ENCODE data around the gene CMTM1. TPM values are rescaled to one million over a fixed set of nuclear protein-coding genes. Genes with fewer than 3 reads are reported as not detected.
"Not testable (repeated sequence)": the region's sequence is repeated elsewhere in the genome, so short reads cannot be mapped to it uniquely, and the experiment has no call there.

The CMTM1 gene
- total RNA-seq, 6 experiments from 2014 or later = 0.69 to 1.6 (median 0.90) TPM; not detected in 1

DNA sequence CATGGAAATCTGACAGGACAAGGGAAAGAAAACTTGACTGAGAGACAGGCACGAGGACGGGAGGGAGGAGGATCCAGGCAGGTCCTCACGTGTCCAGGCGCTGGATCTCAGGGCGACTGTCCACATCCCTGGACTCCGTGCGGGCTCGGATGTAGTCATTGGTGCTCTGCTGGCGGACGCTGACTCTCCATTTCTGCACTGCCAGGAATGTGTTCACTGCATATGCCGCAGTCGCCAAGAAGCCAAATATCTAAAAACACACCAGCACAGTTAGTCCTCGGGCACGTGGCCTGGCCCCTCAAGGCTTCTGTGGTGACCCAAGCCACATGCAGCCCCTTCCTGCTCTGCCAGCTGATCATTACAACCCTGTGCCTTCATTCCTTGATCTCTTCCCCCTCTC is 55.7 kb downstream of the CMTM1 start:
- no peaks in the 10 kb centered on the region for H3K27me3 ChIP-seq
- WGBS (ENCODE audit: insufficient coverage, low coverage, low lambda C conversion rate, missing lambda C conversion rate) = 97% methylated on average over 5 of the region's 14 CpGs
- peaks cover 0 to 24% (median 4%) of the 10 kb centered on the region in 4 donors for H3K4me1 ChIP-seq
- no peaks in the 10 kb centered on the region for H3K9me3 ChIP-seq
- no peaks in the 10 kb centered on the region for H3K36me3 ChIP-seq
- TF ChIP-seq CTCF (IDR thresholded peaks at IDR 0.05) (no peak), POLR2A (IDR thresholded peaks at IDR 0.05) (no peak)
- DNase-seq (no peak), ATAC-seq (no peak)
- H3K27ac ChIP-seq = no peak overlapping the region
- H3K4me3 ChIP-seq = no peak overlapping the region
- intact Hi-C loops (cut with DNase I) = no loop called here

GRCh38 chr16:66622863-66623262 is 56.6 kb downstream of the CMTM1 start:
- WGBS (ENCODE audit: insufficient coverage, low coverage, low lambda C conversion rate, missing lambda C conversion rate) = 58% methylated on average over 2 of the region's 3 CpGs
- TF ChIP-seq POLR2A (IDR thresholded peaks at IDR 0.05) = no peak
- TF ChIP-seq CTCF (IDR thresholded peaks at IDR 0.05) = no peak
- Histone ChIP-seq H3K4me1 (peaks cover 0 to 15% (median 3%) of the 10 kb centered on the region in 4 donors), H3K27ac (no peak overlapping the region), H3K4me3 (no peak overlapping the region), H3K36me3 (no peaks in the 10 kb centered on the region), H3K27me3 (no peaks in the 10 kb centered on the region), H3K9me3 (no peaks in the 10 kb centered on the region)
- ATAC-seq = no peak
- no peak for DNase-seq
- intact Hi-C loops (cut with DNase I) = no loop called here

- H3K4me1 ChIP-seq = peaks cover 0 to 6% (median 3%) of the 10 kb centered on the region in 4 donors
- no peaks in the 10 kb centered on the region for H3K27me3 ChIP-seq
- no peaks in the 10 kb centered on the region for H3K36me3 ChIP-seq
- ATAC-seq (no peak), DNase-seq (no peak)
- H3K4me3 ChIP-seq = no peak overlapping the region
- intact Hi-C loops (cut with DNase I) = no loop called here
- TF ChIP-seq POLR2A (IDR thresholded peaks at IDR 0.05) (no peak), CTCF (IDR thresholded peaks at IDR 0.05) (no peak)
- H3K27ac ChIP-seq = no peak overlapping the region
- no peaks in the 10 kb centered on the region for H3K9me3 ChIP-seq
- 77% methylated on average over 3 of the region's 3 CpGs for WGBS (ENCODE audit: insufficient coverage, low coverage, low lambda C conversion rate, missing lambda C conversion rate)
These were observed 57.5 kb downstream of the CMTM1 start for GRCh38 chr16:66623755-66624154.

GRCh38 chr16:66627611-66628378 is 61.6 kb downstream of the CMTM1 start:
- not testable (repeated sequence) for H3K4me3 ChIP-seq

More at GRCh38 chr16:66627611-66628378, 61.6 kb downstream of the CMTM1 start:
- H3K36me3 ChIP-seq; H3K27me3 ChIP-seq; intact Hi-C loops (cut with DNase I); H3K4me1 ChIP-seq; H3K9me3 ChIP-seq; ATAC-seq; H3K27ac ChIP-seq; DNase-seq: not testable (repeated sequence)
- WGBS (ENCODE audit: insufficient coverage, low coverage, low lambda C conversion rate, missing lambda C conversion rate) = 89% methylated on average over 11 of the region's 17 CpGs

Small RNA genes lying within 50 kb of the gene (small RNA-seq; reads per million reads assigned to genes)
- 0 reads per million in 2 experiments for gene CKLF-CMTM1

Other genes with a start within 250 kb of the CMTM1 start
- gene CDH5, start 199.7 kb upstream of the CMTM1 start, total RNA-seq = 10 to 100 TPM in 5 of 6 experiments, 1 to 10 TPM in 1; 9.0 to 25.7 (median 15.4) TPM
- under 1 TPM in 3 of 6 experiments, not detected in 3; 0.09 to 0.26 (median 0.10) TPM for gene BEAN1, start 139.1 kb upstream of the CMTM1 start, total RNA-seq
- 10 to 100 TPM; 25.8 to 41.7 (median 33.6) TPM for gene TK2, start 16.3 kb upstream of the CMTM1 start, total RNA-seq
- gene CKLF, start 13.9 kb upstream of the CMTM1 start, total RNA-seq = 10 to 100 TPM in 4 of 6 experiments, 1 to 10 TPM in 2; 8.4 to 30.5 (median 14.0) TPM
- under 1 TPM in 3 of 6 experiments, not detected in 3; 0.44 to 0.83 (median 0.55) TPM for gene CMTM2, start 13.0 kb downstream of the CMTM1 start, total RNA-seq
- gene CMTM3, start 38.3 kb downstream of the CMTM1 start, total RNA-seq = 1 to 10 TPM; 1.6 to 9.6 (median 5.4) TPM
- 10 to 100 TPM in 2 of 6 experiments, 1 to 10 TPM in 4; 5.1 to 14.8 (median 8.0) TPM for gene CMTM4, start 130.3 kb downstream of the CMTM1 start, total RNA-seq
- gene DYNC1LI2, start 185.2 kb downstream of the CMTM1 start, total RNA-seq = 10 to 100 TPM; 30.5 to 44.1 (median 37.9) TPM
- not detected for gene TERB1, start 235.1 kb downstream of the CMTM1 start, total RNA-seq

Measured in right lobe of liver (tissue), 6 donors.